Activated B cell treated with CpG ODN at 0.5 μM for 24 hours (primary cell): ENCODE measurements around the gene LSM11. TPM values are rescaled to one million over a fixed set of nuclear protein-coding genes. Genes with fewer than 3 reads are reported as not detected.

Experiments
- ATAC-seq: fragments of 200-7000 bp; cut with Tn5 transposase; one replicate; pipeline ENCODE4 v1.10.0; 2021; ENCODE audit warnings: low read depth, mild to moderate bottlenecking, moderate library complexity
- CTCF ChIA-PET: fragments of 350-600 bp; sonication (Branson Sonifier 250); formaldehyde crosslinking; loops from one replicate; lab custom pipeline; 2021; ENCODE audit warnings: antibody characterized with exemption; lab: Charles Lee
- POLR2A ChIA-PET: fragments of 350-600 bp; sonication (Branson Sonifier 250); formaldehyde crosslinking; loops from one replicate; lab custom pipeline; 2021; ENCODE audit warnings: antibody characterized with exemption; lab: Charles Lee
- DNase-seq: peaks from one replicate; pipeline ENCODE4 v3.0.0; 2022
- H3K27ac Mint-ChIP-seq: one replicate; pipeline ENCODE4 v1.8.0; 2020; ENCODE audit warnings: mixed read lengths
- H3K27me3 Mint-ChIP-seq: one replicate; pipeline ENCODE4 v1.8.0; 2021; ENCODE audit warnings: mixed read lengths
- H3K36me3 Mint-ChIP-seq: one replicate; pipeline ENCODE4 v1.8.0; 2021; ENCODE audit warnings: low read depth, mixed read lengths
- H3K4me1 Mint-ChIP-seq: one replicate; pipeline ENCODE4 v1.8.0; 2021; ENCODE audit warnings: mixed read lengths
- H3K4me3 Mint-ChIP-seq: one replicate; pipeline ENCODE4 v1.8.0; 2020; ENCODE audit warnings: mild to moderate bottlenecking, mixed read lengths
- H3K9me3 Mint-ChIP-seq: one replicate; pipeline ENCODE4 v1.8.0; 2020; ENCODE audit warnings: mixed read lengths
- intact Hi-C: fragments of 100-400 bp; cut with micrococcal nuclease; formaldehyde crosslinking; loops from one replicate; pipeline ENCODE4 v1.15.1; 2024
- total RNA-seq: library from RNA; stranded (reverse); gene quantifications from 2 replicates; pipeline ENCODE4 v1.2.3, GENCODE V29; 2022
- TF ChIP-seq, protein P1 (sequence below): fragments of 200-600 bp; IDR thresholded peaks from one replicate; pipeline ENCODE4 v1.8.0; 2022; ENCODE audit warnings: antibody characterized with exemption, mild to moderate bottlenecking

LSM11 gene
- total RNA-seq, 1 donor from 2014 or later = 5.0 TPM

DNA sequence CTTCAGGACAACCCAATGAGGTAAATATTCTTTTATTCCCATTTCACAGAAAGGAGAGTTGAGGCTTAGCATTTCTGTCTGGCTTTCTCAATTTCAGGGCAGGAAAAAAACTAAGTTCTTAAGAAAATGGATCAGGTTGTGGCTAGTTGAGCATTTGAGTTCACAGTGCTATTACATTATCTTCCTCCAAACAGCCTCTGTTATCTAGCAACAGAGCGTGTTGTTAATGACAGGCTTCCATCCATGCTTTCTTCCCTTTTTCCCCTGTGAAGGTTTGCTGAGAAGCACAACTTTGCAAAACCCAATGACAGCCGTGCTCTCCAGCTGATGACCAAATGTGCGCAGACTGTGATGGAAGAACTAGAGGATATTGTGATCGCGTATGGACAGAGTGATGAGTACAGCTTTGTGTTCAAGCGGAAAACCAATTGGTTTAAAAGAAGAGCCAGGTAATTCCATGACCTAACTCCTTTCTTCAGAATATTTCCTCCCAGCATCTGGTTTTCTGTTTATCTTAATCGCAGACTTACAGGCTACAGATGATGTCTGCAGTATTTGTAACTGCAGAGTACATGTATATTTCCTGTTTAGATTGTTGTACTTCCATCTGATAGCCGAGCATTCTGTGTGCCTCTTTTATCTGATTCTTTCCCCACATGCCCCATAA lies 10.8 kb upstream of the LSM11 start:
- Mint-ChIP-seq H3K9me3 (no peaks in the 10 kb centered on the region), H3K27ac (no peak overlapping the region), H3K4me3 (peak overlapping the region; percentile 21), H3K36me3 (peaks cover 45% of the 10 kb centered on the region), H3K27me3 (no peaks in the 10 kb centered on the region), H3K4me1 (peaks cover 38% of the 10 kb centered on the region)
- DNase-seq = no peak
- CTCF ChIA-PET = interaction anchor here (2.0 kb wide), 1 partner anchor 14 kb away, joined by 7 read pairs; no protein-coding TSS in a partner anchor
- POLR2A ChIA-PET = interaction anchor here (0.7 to 0.9 kb wide), 2 partner anchors 14 to 134 kb away, joined by 3 read pairs; no protein-coding TSS in a partner anchor
- TF ChIP-seq, protein P1, sequence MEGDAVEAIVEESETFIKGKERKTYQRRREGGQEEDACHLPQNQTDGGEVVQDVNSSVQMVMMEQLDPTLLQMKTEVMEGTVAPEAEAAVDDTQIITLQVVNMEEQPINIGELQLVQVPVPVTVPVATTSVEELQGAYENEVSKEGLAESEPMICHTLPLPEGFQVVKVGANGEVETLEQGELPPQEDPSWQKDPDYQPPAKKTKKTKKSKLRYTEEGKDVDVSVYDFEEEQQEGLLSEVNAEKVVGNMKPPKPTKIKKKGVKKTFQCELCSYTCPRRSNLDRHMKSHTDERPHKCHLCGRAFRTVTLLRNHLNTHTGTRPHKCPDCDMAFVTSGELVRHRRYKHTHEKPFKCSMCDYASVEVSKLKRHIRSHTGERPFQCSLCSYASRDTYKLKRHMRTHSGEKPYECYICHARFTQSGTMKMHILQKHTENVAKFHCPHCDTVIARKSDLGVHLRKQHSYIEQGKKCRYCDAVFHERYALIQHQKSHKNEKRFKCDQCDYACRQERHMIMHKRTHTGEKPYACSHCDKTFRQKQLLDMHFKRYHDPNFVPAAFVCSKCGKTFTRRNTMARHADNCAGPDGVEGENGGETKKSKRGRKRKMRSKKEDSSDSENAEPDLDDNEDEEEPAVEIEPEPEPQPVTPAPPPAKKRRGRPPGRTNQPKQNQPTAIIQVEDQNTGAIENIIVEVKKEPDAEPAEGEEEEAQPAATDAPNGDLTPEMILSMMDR = no peak
- no peak for ATAC-seq
- intact Hi-C loops = loop anchor here (5.0 kb wide), 2 partner anchors 560 to 1080 kb away; no protein-coding TSS in a partner anchor

DNA sequence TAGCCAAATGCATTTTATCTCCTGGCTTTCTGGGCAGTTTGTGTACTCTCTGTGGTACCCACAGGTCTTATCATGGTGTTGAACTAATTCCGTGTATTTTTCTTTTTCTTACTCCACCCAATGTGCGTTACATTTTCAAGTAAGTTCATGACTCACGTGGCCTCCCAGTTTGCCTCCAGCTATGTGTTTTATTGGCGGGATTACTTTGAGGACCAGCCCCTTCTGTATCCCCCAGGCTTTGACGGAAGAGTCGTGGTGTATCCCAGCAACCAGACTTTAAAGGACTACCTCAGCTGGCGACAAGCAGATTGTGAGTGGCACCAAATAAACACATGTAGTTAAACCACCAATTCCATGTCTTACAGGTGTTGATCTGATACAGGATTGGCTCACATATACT lies 9.1 kb upstream of the LSM11 start:
- TF ChIP-seq, protein P1 = no peak
- no peak for DNase-seq
- ChIA-PET CTCF (no interaction called here), POLR2A (no interaction called here)
- Mint-ChIP-seq H3K27me3 (no peaks in the 10 kb centered on the region), H3K27ac (no peak overlapping the region), H3K36me3 (peaks cover 55% of the 10 kb centered on the region), H3K9me3 (no peaks in the 10 kb centered on the region), H3K4me1 (peaks cover 29% of the 10 kb centered on the region), H3K4me3 (no peak overlapping the region)
- intact Hi-C loops = loop anchor here (2.0 to 5.0 kb wide), 3 partner anchors 226 to 1078 kb away; no protein-coding TSS in a partner anchor
- no peak for ATAC-seq

DNA sequence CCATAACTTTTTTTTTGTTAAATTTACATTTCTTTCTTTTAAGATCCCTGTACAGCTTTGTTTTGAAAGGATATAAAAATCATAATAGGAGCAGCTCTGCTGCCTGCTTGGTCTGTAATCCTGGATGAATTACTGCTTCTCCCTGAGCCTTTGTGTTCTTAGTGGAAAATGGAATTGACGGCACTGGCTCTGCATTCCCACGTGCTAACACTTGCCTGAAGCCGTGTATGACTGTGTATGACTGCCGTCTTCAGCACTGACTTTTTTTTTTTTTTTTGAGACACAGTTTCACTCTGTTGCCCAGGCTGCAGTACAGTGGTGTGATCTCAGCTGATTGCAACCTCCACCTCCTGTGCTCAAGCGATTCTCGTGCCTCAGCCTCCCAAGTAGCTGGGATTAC lies 7.5 kb upstream of the LSM11 start:
- Mint-ChIP-seq H3K4me3 (no peak overlapping the region), H3K9me3 (no peaks in the 10 kb centered on the region), H3K36me3 (peaks cover 61% of the 10 kb centered on the region), H3K27me3 (no peaks in the 10 kb centered on the region), H3K4me1 (peaks cover 14% of the 10 kb centered on the region), H3K27ac (no peak overlapping the region)
- ChIA-PET CTCF (no interaction called here), POLR2A (no interaction called here)
- ATAC-seq (no peak), DNase-seq (no peak)
- TF ChIP-seq, protein P1 = no peak
- intact Hi-C loops = loop anchor here (2.0 kb wide), 1 partner anchor 227 kb away; no protein-coding TSS in a partner anchor

DNA sequence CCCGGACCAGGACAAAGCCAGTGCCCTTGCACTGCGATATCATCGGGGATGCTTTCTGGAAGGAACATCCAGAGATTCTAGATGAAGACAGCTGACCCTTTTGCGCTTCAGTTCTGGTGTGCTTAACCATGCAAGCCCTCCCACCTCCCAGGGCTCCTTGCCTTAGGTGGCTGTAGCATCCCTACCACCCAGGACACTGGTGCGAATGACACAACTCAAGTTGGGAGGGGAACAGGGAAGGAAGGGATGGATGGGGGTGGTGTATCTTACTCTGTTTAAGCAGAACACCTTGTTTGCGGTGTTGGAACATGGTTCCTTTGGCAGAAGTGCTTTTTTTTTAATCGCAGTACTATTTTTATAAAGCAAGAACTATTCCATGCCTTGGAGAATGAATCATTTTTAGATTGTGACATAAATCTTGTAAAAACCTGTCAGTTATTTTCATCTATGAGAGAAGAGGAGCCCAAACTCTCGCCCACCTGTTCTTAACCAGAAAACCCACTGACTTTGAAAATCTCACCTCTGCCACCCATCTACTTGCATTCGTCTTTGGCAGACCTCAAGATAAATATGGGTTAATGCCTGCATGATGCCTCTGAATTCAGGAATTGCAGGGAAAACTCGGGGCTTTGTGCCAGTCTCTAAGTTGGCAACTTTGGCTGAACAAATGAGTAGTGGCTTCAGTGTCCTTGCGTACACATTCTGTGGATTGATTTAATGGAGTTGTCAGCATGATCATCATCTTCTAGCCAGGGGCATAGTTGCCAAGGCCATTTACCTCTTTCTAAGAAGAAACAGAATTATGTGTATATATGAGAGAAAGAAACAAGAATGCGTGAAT lies 3.9 kb upstream of the LSM11 start:
- ATAC-seq (no peak), DNase-seq (no peak)
- TF ChIP-seq, protein P1 = no peak
- Mint-ChIP-seq H3K9me3 (no peaks in the 10 kb centered on the region), H3K27ac (no peak overlapping the region), H3K4me1 (peaks cover 13% of the 10 kb centered on the region), H3K27me3 (no peaks in the 10 kb centered on the region), H3K4me3 (no peak overlapping the region), H3K36me3 (peaks cover 41% of the 10 kb centered on the region)
- intact Hi-C loops = loop anchor here (5.0 kb wide), 2 partner anchors 372 to 1468 kb away; partner anchors contain the start of gene RNF145
- ChIA-PET POLR2A (no interaction called here), CTCF (interaction anchor here (1.1 to 1.7 kb wide), 3 partner anchors 71 to 411 kb away, joined by 4 to 6 read pairs (median 4); no protein-coding TSS in a partner anchor)

DNA sequence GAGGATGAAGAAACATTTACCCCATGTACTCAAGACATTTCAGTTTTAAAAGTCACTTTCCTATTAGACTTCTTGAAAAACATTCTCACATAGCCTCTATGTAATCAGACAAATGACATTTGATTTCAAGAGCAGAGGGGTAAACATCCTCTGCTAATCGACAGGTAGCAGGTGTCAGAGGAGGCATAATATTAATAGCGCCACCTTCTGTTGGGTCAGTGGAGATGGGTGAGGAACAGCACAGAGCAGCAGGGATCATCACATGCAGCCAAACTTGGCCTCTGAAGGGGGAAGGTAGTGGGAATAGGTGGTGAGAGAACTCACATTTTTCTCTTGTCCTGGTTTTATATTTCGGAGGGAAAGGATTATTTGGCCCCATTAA lies 3.3 kb upstream of the LSM11 start:
- Mint-ChIP-seq H3K4me3 (no peak overlapping the region), H3K27ac (no peak overlapping the region), H3K9me3 (no peaks in the 10 kb centered on the region), H3K4me1 (peaks cover 17% of the 10 kb centered on the region), H3K36me3 (peaks cover 39% of the 10 kb centered on the region), H3K27me3 (no peaks in the 10 kb centered on the region)
- CTCF ChIA-PET = no interaction called here
- no peak for ATAC-seq
- POLR2A ChIA-PET = no interaction called here
- TF ChIP-seq, protein P1 = no peak
- DNase-seq = no peak
- intact Hi-C loops = loop anchor here (5.0 kb wide), 2 partner anchors 373 to 1467 kb away; partner anchors contain the start of gene RNF145
